SIG-M5 (cell line): ENCODE results near the gene HAO2.

Experiments used
- DNase-seq: peaks from one replicate; lab custom pipeline; 2025; lab: John Stamatoyannopoulos, UW

The HAO2 gene

DNA sequence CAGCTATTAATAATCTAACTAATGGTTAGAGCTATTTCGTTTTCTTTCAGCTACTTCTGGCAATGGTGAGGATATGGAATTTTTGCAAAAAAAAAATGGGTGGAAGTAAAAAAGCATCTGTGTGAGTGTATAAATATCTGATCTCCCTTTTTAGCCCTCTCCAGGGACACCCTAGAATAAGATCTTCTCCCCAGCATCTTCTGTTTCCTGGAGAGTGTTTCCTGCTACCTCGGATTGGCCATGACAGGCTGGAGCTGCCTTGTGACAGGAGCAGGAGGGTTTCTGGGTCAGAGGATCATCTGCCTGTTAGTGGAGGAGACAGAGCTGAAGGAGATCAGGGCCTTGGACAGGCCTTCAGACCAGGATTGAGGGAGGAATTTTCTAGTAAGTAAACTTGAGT, 70.2 kb downstream of the HAO2 start:
- no peak for DNase-seq

DNA sequence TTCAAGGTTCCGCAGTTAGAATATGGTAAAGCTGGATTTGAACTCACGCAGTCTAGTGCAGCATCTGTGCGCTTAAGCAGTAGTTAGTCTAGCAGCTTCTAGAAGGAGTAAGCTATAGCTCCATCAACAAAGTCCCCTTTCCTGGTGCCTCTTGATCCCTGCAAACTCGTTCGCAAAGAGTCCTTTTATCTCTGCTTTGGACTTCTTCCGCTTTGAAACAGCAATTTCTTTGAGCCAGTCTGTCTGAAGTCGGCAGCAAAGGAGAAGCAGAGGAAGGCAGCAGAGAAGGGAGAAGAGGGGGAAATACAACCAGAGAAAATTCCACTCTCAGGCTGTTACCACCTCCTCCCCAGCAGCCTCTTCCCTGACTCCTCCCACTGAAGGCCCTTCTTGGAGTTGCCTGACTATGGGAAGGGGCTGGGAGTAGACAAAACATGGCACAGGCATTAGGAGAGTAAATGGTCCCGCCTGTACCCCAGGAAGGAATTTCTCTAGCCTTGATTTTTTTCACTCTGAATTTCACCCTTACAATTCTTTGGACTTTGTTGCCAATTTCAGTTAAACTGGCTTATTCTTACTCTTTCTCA, 72.2 kb downstream of the HAO2 start:
- no peak for DNase-seq

DNA sequence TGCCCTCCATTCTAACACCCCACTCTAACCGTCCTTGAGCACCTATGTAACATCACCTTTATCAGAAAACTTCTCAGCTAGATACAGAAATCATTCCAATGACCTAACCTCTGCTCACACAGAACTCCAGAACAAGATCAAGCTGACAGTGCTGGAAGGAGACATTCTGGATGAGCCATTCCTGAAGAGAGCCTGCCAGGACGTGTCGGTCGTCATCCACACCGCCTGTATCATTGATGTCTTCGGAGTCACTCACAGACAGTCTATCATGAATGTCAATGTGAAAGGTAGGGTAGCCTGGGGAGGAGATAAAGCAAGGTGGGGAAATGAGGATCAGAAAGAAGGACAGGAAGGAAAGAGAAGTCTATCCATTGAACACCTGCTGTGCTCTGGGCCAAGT, 74.2 kb downstream of the HAO2 start:
- no peak for DNase-seq
